DOHH2 (cell line): Measurements from ENCODE around the gene PDGFD.

ENCODE experiments used
- EZH2phosphoT487 ChIP-seq: fragments of 200-600 bp; sonication (generic); IDR thresholded peaks from 2 replicates; pipeline ENCODE4 v1.6.1; 2017; ENCODE audit warnings: borderline replicate concordance, mild to moderate bottlenecking, antibody characterized with exemption, low read length, moderate library complexity, mixed read lengths
- TF ChIP-seq, protein P1 (sequence below): fragments of 200-600 bp; sonication (generic); IDR thresholded peaks from one replicate; pipeline ENCODE4 v1.5.1; 2014; ENCODE audit warnings: antibody characterized with exemption, mild to moderate bottlenecking, low read depth, low read length; ENCODE audit not compliant: poor library complexity, severe bottlenecking

DNA sequence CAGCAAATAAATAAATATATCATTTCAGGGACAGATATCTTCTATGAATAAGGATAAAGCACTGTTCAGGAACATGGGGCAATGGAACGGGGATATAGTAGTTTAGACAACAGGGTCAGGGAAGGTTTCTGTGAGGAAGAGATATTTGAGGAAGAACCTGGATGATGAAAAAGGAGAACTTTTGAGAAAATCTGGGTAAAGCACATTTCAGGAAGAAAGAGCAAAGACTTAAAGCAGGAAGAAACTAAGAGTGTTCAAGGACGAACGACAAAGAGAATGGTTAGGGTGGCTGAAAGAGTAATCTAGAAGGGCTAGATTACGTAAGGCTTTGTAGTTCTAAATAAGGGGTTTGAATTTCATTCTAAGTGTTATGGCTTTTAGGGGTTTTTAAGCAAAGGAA is 114.8 kb downstream of the PDGFD start:
- TF ChIP-seq, protein P1, sequence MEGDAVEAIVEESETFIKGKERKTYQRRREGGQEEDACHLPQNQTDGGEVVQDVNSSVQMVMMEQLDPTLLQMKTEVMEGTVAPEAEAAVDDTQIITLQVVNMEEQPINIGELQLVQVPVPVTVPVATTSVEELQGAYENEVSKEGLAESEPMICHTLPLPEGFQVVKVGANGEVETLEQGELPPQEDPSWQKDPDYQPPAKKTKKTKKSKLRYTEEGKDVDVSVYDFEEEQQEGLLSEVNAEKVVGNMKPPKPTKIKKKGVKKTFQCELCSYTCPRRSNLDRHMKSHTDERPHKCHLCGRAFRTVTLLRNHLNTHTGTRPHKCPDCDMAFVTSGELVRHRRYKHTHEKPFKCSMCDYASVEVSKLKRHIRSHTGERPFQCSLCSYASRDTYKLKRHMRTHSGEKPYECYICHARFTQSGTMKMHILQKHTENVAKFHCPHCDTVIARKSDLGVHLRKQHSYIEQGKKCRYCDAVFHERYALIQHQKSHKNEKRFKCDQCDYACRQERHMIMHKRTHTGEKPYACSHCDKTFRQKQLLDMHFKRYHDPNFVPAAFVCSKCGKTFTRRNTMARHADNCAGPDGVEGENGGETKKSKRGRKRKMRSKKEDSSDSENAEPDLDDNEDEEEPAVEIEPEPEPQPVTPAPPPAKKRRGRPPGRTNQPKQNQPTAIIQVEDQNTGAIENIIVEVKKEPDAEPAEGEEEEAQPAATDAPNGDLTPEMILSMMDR: no peak
- TF ChIP-seq EZH2phosphoT487: no peak
